ENCODE results near the gene UBFD1.
"Not testable (repeated sequence)": the region's sequence is repeated elsewhere in the genome, so short reads cannot be mapped to it uniquely, and the experiment has no call there.

UBFD1 gene

GRCh38 chr16:23537390-23537789, 20.1 kb upstream of the UBFD1 start:
- no peak for DNase-seq (ENCODE audit: low read depth)
- TF ChIP-seq, protein P1, sequence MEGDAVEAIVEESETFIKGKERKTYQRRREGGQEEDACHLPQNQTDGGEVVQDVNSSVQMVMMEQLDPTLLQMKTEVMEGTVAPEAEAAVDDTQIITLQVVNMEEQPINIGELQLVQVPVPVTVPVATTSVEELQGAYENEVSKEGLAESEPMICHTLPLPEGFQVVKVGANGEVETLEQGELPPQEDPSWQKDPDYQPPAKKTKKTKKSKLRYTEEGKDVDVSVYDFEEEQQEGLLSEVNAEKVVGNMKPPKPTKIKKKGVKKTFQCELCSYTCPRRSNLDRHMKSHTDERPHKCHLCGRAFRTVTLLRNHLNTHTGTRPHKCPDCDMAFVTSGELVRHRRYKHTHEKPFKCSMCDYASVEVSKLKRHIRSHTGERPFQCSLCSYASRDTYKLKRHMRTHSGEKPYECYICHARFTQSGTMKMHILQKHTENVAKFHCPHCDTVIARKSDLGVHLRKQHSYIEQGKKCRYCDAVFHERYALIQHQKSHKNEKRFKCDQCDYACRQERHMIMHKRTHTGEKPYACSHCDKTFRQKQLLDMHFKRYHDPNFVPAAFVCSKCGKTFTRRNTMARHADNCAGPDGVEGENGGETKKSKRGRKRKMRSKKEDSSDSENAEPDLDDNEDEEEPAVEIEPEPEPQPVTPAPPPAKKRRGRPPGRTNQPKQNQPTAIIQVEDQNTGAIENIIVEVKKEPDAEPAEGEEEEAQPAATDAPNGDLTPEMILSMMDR (IDR thresholded peaks at IDR 0.05; ENCODE audit: low read depth, low read length, missing control alignments), result no peak
- no peak overlapping the region for H3K4me3 ChIP-seq (ENCODE audit: low read depth, low read length)

- H3K4me3 ChIP-seq (ENCODE audit: low read depth, low read length), result no peak overlapping the region
- TF ChIP-seq, protein P1 (IDR thresholded peaks at IDR 0.05; ENCODE audit: low read depth, low read length, missing control alignments), result no peak
- DNase-seq (ENCODE audit: low read depth), result no peak
These were observed 18.6 kb upstream of the UBFD1 start for GRCh38 chr16:23538919-23539278.

DNA sequence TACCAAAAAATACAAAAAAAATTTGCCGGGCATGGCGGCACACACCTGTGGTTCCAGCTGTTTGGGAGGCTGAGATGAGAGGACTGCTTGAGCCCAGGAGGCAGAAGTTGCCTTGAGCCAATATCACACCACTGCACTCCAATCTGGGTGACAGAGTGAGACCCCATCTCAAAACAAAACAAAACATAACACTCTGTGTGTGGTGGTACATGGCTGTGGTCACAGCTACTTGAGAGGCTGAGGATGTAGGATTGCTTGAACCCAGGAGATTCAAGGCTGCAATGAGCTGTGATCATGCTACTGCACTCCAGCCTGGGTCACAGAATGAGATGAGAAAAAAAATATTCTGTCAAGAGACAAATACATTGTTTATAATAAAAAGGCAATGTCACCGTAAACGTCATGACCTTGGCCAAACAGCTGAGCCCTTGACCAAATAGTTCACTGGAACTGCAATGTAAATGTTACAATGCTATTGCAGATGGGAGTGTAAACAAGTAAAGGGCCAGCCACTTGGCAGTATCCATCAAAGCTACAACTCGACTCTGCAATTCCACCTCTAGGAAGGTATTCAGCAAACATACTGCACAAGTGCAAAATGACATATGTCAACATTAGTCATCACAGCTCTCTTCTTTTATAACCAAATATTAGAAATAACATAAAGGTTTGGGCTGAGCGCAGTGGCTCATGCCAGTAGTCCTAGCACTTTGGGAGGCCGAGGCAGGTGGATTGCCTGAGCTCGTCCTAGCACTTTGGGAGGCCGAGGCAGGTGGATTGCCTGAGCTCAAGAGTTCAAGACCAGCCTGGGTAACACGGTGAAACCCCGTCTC, 17.3 kb upstream of the UBFD1 start:
- H3K4me3 ChIP-seq (ENCODE audit: low read depth, low read length), result no peak overlapping the region
- TF ChIP-seq, protein P1 (IDR thresholded peaks at IDR 0.05; ENCODE audit: low read depth, low read length, missing control alignments), result no peak
- DNase-seq (ENCODE audit: low read depth), result no peak

DNA sequence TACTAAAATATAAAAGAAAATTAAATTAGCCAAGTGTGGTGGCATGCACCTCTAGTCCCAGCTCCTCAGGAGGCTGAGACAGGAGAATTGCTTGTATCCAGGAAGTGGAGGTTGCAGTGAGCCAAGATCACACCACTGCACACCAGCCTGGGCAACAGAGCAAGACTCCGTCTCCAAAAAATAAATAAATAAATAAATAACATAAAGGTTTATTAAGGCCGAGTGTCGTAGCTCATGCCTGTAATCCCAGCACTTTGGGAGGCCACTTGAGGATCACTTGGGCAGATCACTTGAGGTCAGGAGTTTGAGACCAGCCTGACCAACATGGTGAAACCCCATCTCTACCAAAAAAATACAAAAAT, 16.7 kb upstream of the UBFD1 start:
- not testable (repeated sequence) for DNase-seq (ENCODE audit: low read depth); H3K4me3 ChIP-seq (ENCODE audit: low read depth, low read length)

DNA sequence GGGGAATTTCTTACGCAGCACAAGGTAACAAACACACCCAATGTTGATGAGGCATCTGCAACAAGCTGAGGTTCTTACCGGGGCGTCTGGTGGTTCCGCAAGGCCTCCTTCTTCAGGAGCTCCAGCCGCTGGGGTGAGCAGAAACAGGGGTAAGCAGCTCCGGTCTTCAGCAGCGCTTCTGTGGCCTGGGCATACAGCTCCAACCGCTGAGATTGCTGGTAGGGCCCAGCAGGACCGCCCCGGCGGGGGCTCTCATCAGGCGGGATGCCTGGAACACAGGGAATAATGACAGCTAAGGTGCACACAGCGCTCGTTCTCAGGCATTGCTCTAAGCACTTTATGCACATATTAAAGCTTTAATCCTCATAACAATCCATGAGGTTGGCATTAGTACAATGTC, 13.1 kb upstream of the UBFD1 start:
- H3K4me3 ChIP-seq (ENCODE audit: low read depth, low read length), result no peak overlapping the region
- TF ChIP-seq, protein P1 (IDR thresholded peaks at IDR 0.05; ENCODE audit: low read depth, low read length, missing control alignments), result no peak
- no peak for DNase-seq (ENCODE audit: low read depth)

- no peak overlapping the region for H3K4me3 ChIP-seq (ENCODE audit: low read depth, low read length)
These were observed 7.6 kb upstream of the UBFD1 start for GRCh38 chr16:23549938-23550337.

GRCh38 chr16:23552161-23552560, 5.4 kb upstream of the UBFD1 start:
- H3K4me3 ChIP-seq (ENCODE audit: low read depth, low read length), result no peak overlapping the region
- DNase-seq (ENCODE audit: low read depth), result no peak
- TF ChIP-seq, protein P1 (IDR thresholded peaks at IDR 0.05; ENCODE audit: low read depth, low read length, missing control alignments), result no peak

More at GRCh38 chr16:23549938-23550337, 7.6 kb upstream of the UBFD1 start:
- DNase-seq (ENCODE audit: low read depth), result no peak
- TF ChIP-seq, protein P1 (IDR thresholded peaks at IDR 0.05; ENCODE audit: low read depth, low read length, missing control alignments), result no peak

Measured in GM12864 (cell line).